Tibial artery (tissue), 4 donors: ENCODE data around the gene SLC22A3.
A peak's percentile ranks its signal among the peaks of the same experiment; 100 is the strongest.
"Not testable (repeated sequence)": the region's sequence is repeated elsewhere in the genome, so short reads cannot be mapped to it uniquely, and the experiment has no call there.

ENCODE experiments used
- DNase-seq, 2 donors: peaks; one replicate each; pipeline ENCODE4 v3.0.0-alpha.2; 2019
- H3K27ac ChIP-seq, 2 donors: fragments of 200-600 bp; sonication (generic) in 1 of 2; 1 replicate in 1 of 2; 2 replicates in 1 of 2; pipeline ENCODE4 v1.5.1; 2018 to 2019; ENCODE audit warnings: mild to moderate bottlenecking in 1 of 2
- H3K27me3 ChIP-seq, 2 donors: fragments of 200-600 bp; sonication (generic) in 1 of 2; one replicate each; pipeline versions ENCODE4 v1.5.1 to v1.6.0; 2016 to 2019
- H3K36me3 ChIP-seq, 3 donors: fragments of 200-600 bp; sonication (generic) in 2 of 3; one replicate each; pipeline ENCODE4 v1.5.1; 2016 to 2019; ENCODE audit warnings: mild to moderate bottlenecking in 2 of 3
- H3K4me1 ChIP-seq, 4 donors: fragments of 200-600 bp; sonication (generic) in 2 of 4; 1 replicate in 3 of 4; 2 replicates in 1 of 4; pipeline ENCODE4 v1.5.1; 2016 to 2019
- H3K4me3 ChIP-seq, 2 donors: fragments of 200-600 bp; sonication (generic) in 1 of 2; 1 replicate in 1 of 2; 2 replicates in 1 of 2; pipeline ENCODE4 v1.5.1; 2018 to 2019; ENCODE audit warnings: mild to moderate bottlenecking in 2 of 2
- H3K9me3 ChIP-seq, 3 donors: fragments of 200-600 bp; sonication (generic) in 1 of 3; one replicate each; pipeline ENCODE4 v1.5.1; 2016 to 2019
- CTCF ChIP-seq, 2 experiments: fragments of 200-600 bp in 1 of 2; fragments of 450-650 bp in 1 of 2; IDR thresholded peaks; one replicate each; pipeline ENCODE4 v1.5.1; 2017 to 2019; ENCODE audit warnings: antibody characterized with exemption in 2 of 2, mild to moderate bottlenecking in 1 of 2, moderate library complexity in 1 of 2
- intact Hi-C: fragments of 100-400 bp; cut with DNase I; formaldehyde crosslinking; loops from one replicate; pipeline ENCODE4 v1.15.0; 2023; ENCODE audit warnings: low total_unique reads

The SLC22A3 gene

GRCh38 chr6:160386869-160387530, 38.8 kb downstream of the SLC22A3 start:
- no peaks in the 10 kb centered on the region for H3K9me3 ChIP-seq
- H3K4me3 ChIP-seq = no peak overlapping the region
- intact Hi-C loops = no loop called here
- peaks cover 0 to 67% (median 35%) of the 10 kb centered on the region in 4 donors for H3K4me1 ChIP-seq
- TF ChIP-seq CTCF (IDR thresholded peaks at IDR 0.05) = no peak
- H3K27me3 ChIP-seq = no peaks in the 10 kb centered on the region
- H3K27ac ChIP-seq = peak overlapping the region; percentile 55 to 66
- H3K36me3 ChIP-seq = no peaks in the 10 kb centered on the region
- DNase-seq = no peak

- intact Hi-C loops = no loop called here
- no peak for TF ChIP-seq CTCF (IDR thresholded peaks at IDR 0.05)
- DNase-seq = no peak
- no peaks in the 10 kb centered on the region for H3K9me3 ChIP-seq
- no peak overlapping the region for H3K4me3 ChIP-seq
- H3K4me1 ChIP-seq = peaks cover 0 to 74% (median 35%) of the 10 kb centered on the region in 4 donors
- H3K27ac ChIP-seq = peak overlapping the region; percentile 55 to 66
- H3K27me3 ChIP-seq = no peaks in the 10 kb centered on the region
- H3K36me3 ChIP-seq = no peaks in the 10 kb centered on the region
Observed at GRCh38 chr6:160387916-160388643, 39.9 kb downstream of the SLC22A3 start.

- DNase-seq = no peak
- Histone ChIP-seq H3K27me3 (no peaks in the 10 kb centered on the region), H3K4me1 (peaks cover 0 to 74% (median 35%) of the 10 kb centered on the region in 4 donors), H3K4me3 (no peak overlapping the region), H3K36me3 (no peaks in the 10 kb centered on the region), H3K9me3 (no peaks in the 10 kb centered on the region), H3K27ac (peak overlapping the region; percentile 55 to 66)
- intact Hi-C loops = no loop called here
- TF ChIP-seq CTCF (IDR thresholded peaks at IDR 0.05) = no peak
Observed at GRCh38 chr6:160388922-160389321, 40.7 kb downstream of the SLC22A3 start.

GRCh38 chr6:160391419-160392116, 43.4 kb downstream of the SLC22A3 start:
- intact Hi-C loops = loop anchor here (5.0 kb wide), 1 partner anchor 34 kb away; no protein-coding TSS in a partner anchor
- no peak for TF ChIP-seq CTCF (IDR thresholded peaks at IDR 0.05)
- Histone ChIP-seq H3K4me1 (peaks cover 0 to 87% (median 44%) of the 10 kb centered on the region in 4 donors), H3K36me3 (no peaks in the 10 kb centered on the region), H3K9me3 (no peaks in the 10 kb centered on the region), H3K27ac (peak overlapping the region; percentile 35 to 66), H3K27me3 (no peaks in the 10 kb centered on the region), H3K4me3 (no peak overlapping the region)
- no peak for DNase-seq

GRCh38 chr6:160393442-160393841, 45.3 kb downstream of the SLC22A3 start:
- H3K4me1 ChIP-seq = peaks cover 0 to 87% (median 32%) of the 10 kb centered on the region in 4 donors
- not testable (repeated sequence) for H3K36me3 ChIP-seq, H3K27me3 ChIP-seq, H3K9me3 ChIP-seq, DNase-seq, H3K4me3 ChIP-seq
- peak overlapping the region in 1 of 2 donors; percentile 46 for H3K27ac ChIP-seq
- intact Hi-C loops = loop anchor here (5.0 kb wide), 1 partner anchor 36 kb away; no protein-coding TSS in a partner anchor
